PC-3 (cell line): ENCODE measurements around the gene KCTD10. TPM values are rescaled to one million over a fixed set of nuclear protein-coding genes. Genes with fewer than 3 reads are reported as not detected.

Experiments used
- ATAC-seq: fragments of 200-7000 bp; cut with Tn5 transposase; 2 replicates; pipeline ENCODE4 v1.9.1; 2020; ENCODE audit warnings: mild to moderate bottlenecking, moderate library complexity
- BruUV-seq: library from RNA; stranded (reverse); fragments of 400-500 nt; replicated peaks from 2 replicates; lab custom pipeline; 2021; lab: Mats Ljungman, UMichigan
- CTCF ChIA-PET: fragments of 300-600 bp; sonication (Branson Sonifier 250); formaldehyde crosslinking; loops from one replicate; lab custom pipeline; 2022; ENCODE audit warnings: antibody characterized with exemption; lab: Charles Lee
- POLR2A ChIA-PET: fragments of 300-600 bp; sonication (Branson Sonifier 250); formaldehyde crosslinking; loops from one replicate; lab custom pipeline; 2022; ENCODE audit warnings: antibody characterized with exemption; ENCODE audit not compliant: unreplicated experiment; lab: Charles Lee
- DNase-seq: peaks from one replicate; pipeline ENCODE4 v3.0.0-alpha.2; 2015
- H2AFZ ChIP-seq: fragments of 300-600 bp; sonication (generic); 2 replicates; pipeline ENCODE4 v1.6.0; 2016; ENCODE audit warnings: antibody characterized with exemption, low read length
- H3F3A ChIP-seq: fragments of 300-600 bp; sonication (generic); one replicate; pipeline ENCODE4 v1.6.0; 2017; ENCODE audit warnings: antibody characterized with exemption, low read length, control low read depth, mild to moderate bottlenecking; ENCODE audit not compliant: unreplicated experiment
- H3K27ac ChIP-seq: fragments of 300-600 bp; sonication (generic); 2 replicates; pipeline ENCODE4 v1.5.1; 2016; ENCODE audit warnings: mild to moderate bottlenecking, low read length
- H3K27me3 ChIP-seq: fragments of 300-600 bp; sonication (generic); 2 replicates; pipeline ENCODE4 v1.6.1; 2016; ENCODE audit warnings: low read length, mixed read lengths
- H3K36me3 ChIP-seq: fragments of 300-600 bp; sonication (generic); 2 replicates; pipeline ENCODE4 v1.6.1; 2016; ENCODE audit warnings: low read depth, mixed run types, low read length, mixed read lengths
- H3K4me1 ChIP-seq: fragments of 300-600 bp; sonication (generic); 2 replicates; pipeline ENCODE4 v1.5.1; 2016; ENCODE audit warnings: low read length; ENCODE audit not compliant: insufficient read depth
- H3K4me2 ChIP-seq: fragments of 300-600 bp; sonication (generic); 2 replicates; pipeline ENCODE4 v1.6.0; 2016; ENCODE audit warnings: low read length
- H3K4me3 ChIP-seq: fragments of 300-600 bp; sonication (generic); 2 replicates; pipeline ENCODE4 v1.5.1; 2016; ENCODE audit warnings: mild to moderate bottlenecking, low read length, mixed read lengths
- H3K79me2 ChIP-seq: fragments of 300-600 bp; sonication (generic); 2 replicates; pipeline ENCODE4 v1.6.1; 2017; ENCODE audit warnings: low read length, mixed read lengths
- H3K9ac ChIP-seq: fragments of 300-600 bp; sonication (generic); 2 replicates; pipeline ENCODE4 v1.6.0; 2016; ENCODE audit warnings: mild to moderate bottlenecking, low read length
- H3K9me2 ChIP-seq: fragments of 300-600 bp; sonication (generic); replicated peaks from 2 replicates; pipeline ENCODE4 v1.6.1; 2016; ENCODE audit warnings: mixed run types, low read length, mixed read lengths
- H3K9me3 ChIP-seq: fragments of 300-600 bp; sonication (generic); 2 replicates; pipeline ENCODE4 v1.6.1; 2016; ENCODE audit warnings: low read length, mixed read lengths
- H4K20me1 ChIP-seq: fragments of 300-600 bp; sonication (generic); 2 replicates; pipeline ENCODE4 v1.6.1; 2016; ENCODE audit warnings: low read length, mixed read lengths
- EZH2 ChIP-seq: fragments of 300-600 bp; sonication (generic); IDR thresholded peaks from one replicate; pipeline ENCODE4 v1.6.1; 2017; ENCODE audit warnings: antibody characterized with exemption, mild to moderate bottlenecking, low read length; ENCODE audit not compliant: unreplicated experiment
- EZH2phosphoT487 ChIP-seq: fragments of 300-600 bp; sonication (generic); IDR thresholded peaks from 2 replicates; pipeline ENCODE4 v1.6.1; 2018; ENCODE audit warnings: mild to moderate bottlenecking, antibody characterized with exemption, low read length, borderline replicate concordance
- intact Hi-C: fragments of 100-400 bp; cut with micrococcal nuclease; formaldehyde crosslinking; loops from 2 replicates; pipeline ENCODE4 v1.9.0; 2023
- total RNA-seq: library from RNA; depleted of rRNA; stranded (reverse); fragments of >200 nt; gene quantifications from 2 replicates; pipeline ENCODE4 v1.2.3, GENCODE V29; 2014
- TF ChIP-seq, protein P1 (sequence below): fragments of 300-600 bp; sonication (generic); conservative IDR thresholded peaks from 2 replicates; pipeline ENCODE4 v1.5.1; 2017; ENCODE audit warnings: antibody characterized with exemption, low read depth, mild to moderate bottlenecking, low read length

Gene KCTD10
- total RNA-seq, 1 experiment from 2014 or later, result 42.3 TPM

DNA sequence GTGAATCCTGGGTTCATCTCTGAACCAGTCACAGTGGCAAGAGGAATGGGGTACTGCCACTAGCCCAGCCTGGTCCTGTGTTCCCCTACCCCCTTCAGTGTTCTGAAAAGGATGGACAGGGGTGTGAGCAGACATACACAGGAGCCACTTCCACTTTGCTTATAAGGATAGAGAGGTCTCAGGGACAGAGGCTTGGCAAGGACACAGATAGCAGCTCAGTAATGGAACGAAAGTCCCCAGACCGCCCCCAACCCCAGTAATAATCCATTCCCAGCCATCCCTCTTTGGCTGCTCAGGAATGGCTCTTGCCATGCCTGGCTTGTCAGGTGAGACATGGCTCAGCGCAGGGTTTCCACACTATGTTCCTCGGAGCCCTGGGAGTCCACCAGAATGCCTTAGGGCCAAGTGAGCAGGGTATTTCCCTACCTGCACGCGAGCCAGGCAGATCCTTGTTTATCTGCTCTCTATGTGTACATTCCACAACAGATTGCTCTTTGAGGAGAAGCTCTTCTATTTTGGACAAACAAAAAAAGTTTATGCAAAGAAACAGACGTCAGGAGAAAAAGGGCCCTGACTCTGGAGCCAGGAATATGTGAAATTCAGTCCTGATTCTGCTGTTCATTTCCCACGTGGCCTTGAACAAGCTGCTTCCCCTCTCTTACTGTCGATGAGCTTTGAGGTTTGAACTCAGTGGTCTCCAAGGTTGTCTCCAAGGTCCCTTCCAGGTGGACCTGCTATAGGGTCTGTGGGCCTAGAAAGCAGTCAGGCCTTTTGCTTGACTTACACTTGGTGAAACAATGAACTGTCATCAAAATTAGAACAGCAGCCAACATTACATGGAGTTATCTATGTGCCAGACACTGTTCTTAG, 10.3 kb upstream of the KCTD10 start:
- ChIA-PET POLR2A (no interaction called here), CTCF (no interaction called here)
- Histone ChIP-seq H2AFZ (no peak overlapping the region), H3F3A (no peaks in the 10 kb centered on the region), H3K4me3 (no peak overlapping the region), H3K27ac (no peak overlapping the region), H3K9me2 (no peaks in the 10 kb centered on the region), H3K9ac (no peak overlapping the region), H3K4me1 (0 out of 2 replicates have a peak, but pooled peaks cover 6% of the 10 kb centered on the region), H3K36me3 (peaks cover 67% of the 10 kb centered on the region), H4K20me1 (no peaks in the 10 kb centered on the region), H3K9me3 (no peaks in the 10 kb centered on the region), H3K27me3 (no peaks in the 10 kb centered on the region), H3K4me2 (no peak overlapping the region), H3K79me2 (no peaks in the 10 kb centered on the region)
- no TSS peak for BruUV-seq
- ATAC-seq, result no peak
- intact Hi-C loops, result no loop called here
- TF ChIP-seq, protein P1, sequence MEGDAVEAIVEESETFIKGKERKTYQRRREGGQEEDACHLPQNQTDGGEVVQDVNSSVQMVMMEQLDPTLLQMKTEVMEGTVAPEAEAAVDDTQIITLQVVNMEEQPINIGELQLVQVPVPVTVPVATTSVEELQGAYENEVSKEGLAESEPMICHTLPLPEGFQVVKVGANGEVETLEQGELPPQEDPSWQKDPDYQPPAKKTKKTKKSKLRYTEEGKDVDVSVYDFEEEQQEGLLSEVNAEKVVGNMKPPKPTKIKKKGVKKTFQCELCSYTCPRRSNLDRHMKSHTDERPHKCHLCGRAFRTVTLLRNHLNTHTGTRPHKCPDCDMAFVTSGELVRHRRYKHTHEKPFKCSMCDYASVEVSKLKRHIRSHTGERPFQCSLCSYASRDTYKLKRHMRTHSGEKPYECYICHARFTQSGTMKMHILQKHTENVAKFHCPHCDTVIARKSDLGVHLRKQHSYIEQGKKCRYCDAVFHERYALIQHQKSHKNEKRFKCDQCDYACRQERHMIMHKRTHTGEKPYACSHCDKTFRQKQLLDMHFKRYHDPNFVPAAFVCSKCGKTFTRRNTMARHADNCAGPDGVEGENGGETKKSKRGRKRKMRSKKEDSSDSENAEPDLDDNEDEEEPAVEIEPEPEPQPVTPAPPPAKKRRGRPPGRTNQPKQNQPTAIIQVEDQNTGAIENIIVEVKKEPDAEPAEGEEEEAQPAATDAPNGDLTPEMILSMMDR, result no peak
- TF ChIP-seq EZH2 (no peak), EZH2phosphoT487 (no peak)
- no peak for DNase-seq

DNA sequence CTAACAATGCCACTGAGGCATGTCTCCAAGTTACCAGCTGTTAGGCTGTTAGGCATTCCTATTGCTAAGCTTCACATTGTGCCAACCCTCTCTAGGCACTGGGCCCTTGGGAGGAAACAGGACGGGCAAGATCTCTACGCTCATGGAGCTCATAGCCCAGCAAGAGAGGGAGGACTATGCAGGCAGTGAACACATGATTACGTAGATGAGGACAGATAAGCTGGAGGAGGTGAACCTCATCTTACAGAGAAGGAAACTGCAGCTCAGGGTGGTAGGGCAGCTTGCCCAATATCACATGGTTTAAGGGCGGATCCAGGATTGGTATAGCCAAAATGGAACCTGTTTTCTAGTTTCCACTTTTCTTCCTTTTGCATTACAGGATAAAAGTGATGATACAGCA, 8.1 kb upstream of the KCTD10 start:
- H2AFZ ChIP-seq, result no peak overlapping the region
- H3K4me3 ChIP-seq, result no peak overlapping the region
- peaks cover 53% of the 10 kb centered on the region for H3K36me3 ChIP-seq
- no peak for DNase-seq
- TF ChIP-seq, protein P1, result no peak
- no peak for TF ChIP-seq EZH2
- TF ChIP-seq EZH2phosphoT487, result no peak
- H3K4me2 ChIP-seq, result no peak overlapping the region
- ATAC-seq, result no peak
- H3K9me2 ChIP-seq, result no peaks in the 10 kb centered on the region
- H3K79me2 ChIP-seq, result no peaks in the 10 kb centered on the region
- H3K9ac ChIP-seq, result no peak overlapping the region
- BruUV-seq, result no TSS peak
- no peaks in the 10 kb centered on the region for H3K9me3 ChIP-seq
- no peak overlapping the region for H3K27ac ChIP-seq
- no peaks in the 10 kb centered on the region for H3K27me3 ChIP-seq
- 0 out of 2 replicates have a peak, but pooled peaks cover 8% of the 10 kb centered on the region for H3K4me1 ChIP-seq
- no peaks in the 10 kb centered on the region for H3F3A ChIP-seq
- H4K20me1 ChIP-seq, result no peaks in the 10 kb centered on the region
- intact Hi-C loops, result no loop called here
- POLR2A ChIA-PET, result no interaction called here
- CTCF ChIA-PET, result no interaction called here

DNA sequence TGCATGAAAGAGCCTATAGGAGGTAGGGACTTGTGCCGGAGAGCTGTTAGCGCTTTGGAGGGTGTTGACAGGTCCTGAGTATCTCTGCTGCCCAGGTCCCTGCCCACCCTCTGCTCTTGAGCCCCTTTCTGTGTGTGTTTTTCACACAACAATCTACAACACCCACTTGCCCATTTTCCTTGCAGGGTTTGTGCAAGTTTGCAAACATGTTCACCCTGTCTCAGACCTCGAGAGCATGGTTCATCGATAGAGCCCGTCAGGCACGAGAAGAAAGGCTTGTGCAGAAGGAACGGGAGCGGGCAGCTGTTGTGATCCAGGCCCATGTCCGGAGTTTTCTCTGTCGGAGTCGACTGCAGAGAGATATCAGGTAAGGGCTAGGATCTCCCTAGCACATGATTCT, 6.2 kb upstream of the KCTD10 start:
- Histone ChIP-seq H2AFZ (no peak overlapping the region), H3K4me3 (no peak overlapping the region), H3K4me1 (peaks cover 14% of the 10 kb centered on the region; the same call in 1 of the 2 replicates), H3K27me3 (no peaks in the 10 kb centered on the region), H3F3A (no peaks in the 10 kb centered on the region), H3K9ac (no peak overlapping the region), H3K27ac (no peak overlapping the region), H3K4me2 (no peak overlapping the region), H3K36me3 (peaks cover 42% of the 10 kb centered on the region), H3K9me2 (no peaks in the 10 kb centered on the region), H3K9me3 (no peaks in the 10 kb centered on the region), H4K20me1 (no peaks in the 10 kb centered on the region), H3K79me2 (peaks cover 17% of the 10 kb centered on the region)
- CTCF ChIA-PET, result no interaction called here
- no peak for DNase-seq
- no peak for ATAC-seq
- POLR2A ChIA-PET, result no interaction called here
- BruUV-seq, result no TSS peak
- TF ChIP-seq EZH2phosphoT487 (no peak), EZH2 (no peak)
- TF ChIP-seq, protein P1, result no peak
- intact Hi-C loops, result no loop called here
